Measurements from ENCODE around the gene PSME2. TPM values are rescaled to one million over a fixed set of nuclear protein-coding genes. Genes with fewer than 3 reads are reported as not detected.

Gene PSME2
- total and polyA plus RNA-seq, 2 of the 13 experiments (the other 11 are each of a cell fraction or from before 2014, with no cell fraction given) = 332 to 716 TPM

GRCh38 chr14:24103451-24103850, 43.0 kb downstream of the PSME2 start (continued):
- TF ChIP-seq DZIP1 (CRISPR knock-in tag; IDR thresholded peaks at IDR 0.05) = peak; percentile 69; the same call in 1 of the 2 replicates
- TF ChIP-seq ZBTB8A (CRISPR knock-in tag; IDR thresholded peaks at IDR 0.05; ENCODE audit: borderline replicate concordance, low read depth) = no peak
- TF ChIP-seq ZNF263 (CRISPR knock-in tag; IDR thresholded peaks at IDR 0.05) = no peak
- TF ChIP-seq MLLT10 (CRISPR knock-in tag; IDR thresholded peaks at IDR 0.05) = no peak
- peak; percentile 57; the same call in 1 of the 2 replicates for TF ChIP-seq ZNF891 (CRISPR knock-in tag; IDR thresholded peaks at IDR 0.05)
- no peak for TF ChIP-seq NR2F1 (CRISPR knock-in tag; IDR thresholded peaks at IDR 0.05)
- TF ChIP-seq ZNF768 (CRISPR knock-in tag; IDR thresholded peaks at IDR 0.05) = peak; percentile 36; the same call in 1 of the 2 replicates
- TF ChIP-seq, protein P1, sequence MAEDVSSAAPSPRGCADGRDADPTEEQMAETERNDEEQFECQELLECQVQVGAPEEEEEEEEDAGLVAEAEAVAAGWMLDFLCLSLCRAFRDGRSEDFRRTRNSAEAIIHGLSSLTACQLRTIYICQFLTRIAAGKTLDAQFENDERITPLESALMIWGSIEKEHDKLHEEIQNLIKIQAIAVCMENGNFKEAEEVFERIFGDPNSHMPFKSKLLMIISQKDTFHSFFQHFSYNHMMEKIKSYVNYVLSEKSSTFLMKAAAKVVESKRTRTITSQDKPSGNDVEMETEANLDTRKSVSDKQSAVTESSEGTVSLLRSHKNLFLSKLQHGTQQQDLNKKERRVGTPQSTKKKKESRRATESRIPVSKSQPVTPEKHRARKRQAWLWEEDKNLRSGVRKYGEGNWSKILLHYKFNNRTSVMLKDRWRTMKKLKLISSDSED (CRISPR knock-in tag; IDR thresholded peaks at IDR 0.05) = no peak
- TF ChIP-seq ZNF605 (CRISPR knock-in tag; IDR thresholded peaks at IDR 0.05) = no peak
- TF ChIP-seq TMF1 (CRISPR knock-in tag; IDR thresholded peaks at IDR 0.05; ENCODE audit: low read depth) = no peak
- peak; percentile 91 for TF ChIP-seq AGO2 (optimal IDR thresholded peaks at IDR 0.05; ENCODE audit: low read depth, low read length)
- TF ChIP-seq CHCHD3 (CRISPR knock-in tag; IDR thresholded peaks at IDR 0.05) = no peak
- TF ChIP-seq ZBTB33 (CRISPR knock-in tag; IDR thresholded peaks at IDR 0.05) = peak; percentile 22; the same call in 1 of the 2 replicates
- TF ChIP-seq RXRA (CRISPR knock-in tag; IDR thresholded peaks at IDR 0.05) = 0 out of 2 replicates have a peak, but pooled peaks have one; percentile 34
- no peak for TF ChIP-seq ZNF18 (CRISPR knock-in tag; IDR thresholded peaks at IDR 0.05; ENCODE audit: insufficient replicate concordance)
- no peak for TF ChIP-seq ZFP1 (CRISPR knock-in tag; IDR thresholded peaks at IDR 0.05)
- TF ChIP-seq ZNF20 (CRISPR knock-in tag; IDR thresholded peaks at IDR 0.05) = no peak
- TF ChIP-seq, protein P2, sequence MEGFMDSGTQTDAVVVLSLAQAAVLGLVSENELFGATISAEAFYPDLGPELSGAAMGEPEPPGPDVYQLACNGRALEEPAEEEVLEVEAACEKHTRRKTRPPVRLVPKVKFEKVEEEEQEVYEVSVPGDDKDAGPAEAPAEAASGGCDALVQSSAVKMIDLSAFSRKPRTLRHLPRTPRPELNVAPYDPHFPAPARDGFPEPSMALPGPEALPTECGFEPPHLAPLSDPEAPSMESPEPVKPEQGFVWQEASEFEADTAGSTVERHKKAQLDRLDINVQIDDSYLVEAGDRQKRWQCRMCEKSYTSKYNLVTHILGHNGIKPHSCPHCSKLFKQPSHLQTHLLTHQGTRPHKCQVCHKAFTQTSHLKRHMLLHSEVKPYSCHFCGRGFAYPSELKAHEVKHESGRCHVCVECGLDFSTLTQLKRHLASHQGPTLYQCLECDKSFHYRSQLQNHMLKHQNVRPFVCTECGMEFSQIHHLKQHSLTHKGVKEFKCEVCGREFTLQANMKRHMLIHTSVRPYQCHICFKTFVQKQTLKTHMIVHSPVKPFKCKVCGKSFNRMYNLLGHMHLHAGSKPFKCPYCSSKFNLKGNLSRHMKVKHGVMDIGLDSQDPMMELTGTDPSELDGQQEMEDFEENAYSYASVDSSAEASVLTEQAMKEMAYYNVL (CRISPR knock-in tag; IDR thresholded peaks at IDR 0.05; ENCODE audit: borderline replicate concordance) = 0 out of 2 replicates have a peak, but pooled peaks have one; percentile 19
- no peak for TF ChIP-seq HOXA5 (CRISPR knock-in tag; IDR thresholded peaks at IDR 0.05)
- no peak for TF ChIP-seq ZNF558 (CRISPR knock-in tag; IDR thresholded peaks at IDR 0.05; ENCODE audit: borderline replicate concordance)
- TF ChIP-seq ZNF501 (CRISPR knock-in tag; IDR thresholded peaks at IDR 0.05) = 0 out of 2 replicates have a peak, but pooled peaks have one; percentile 7
